DMS53 treated with DMSO at 0.1 percent for 48 hours (cell line): ENCODE results near the gene DPCD.

ENCODE experiments used
- DNase-seq: peaks from one replicate; lab custom pipeline; 2025; ENCODE audit not compliant: unreplicated experiment; lab: John Stamatoyannopoulos, UW

DPCD gene

DNA sequence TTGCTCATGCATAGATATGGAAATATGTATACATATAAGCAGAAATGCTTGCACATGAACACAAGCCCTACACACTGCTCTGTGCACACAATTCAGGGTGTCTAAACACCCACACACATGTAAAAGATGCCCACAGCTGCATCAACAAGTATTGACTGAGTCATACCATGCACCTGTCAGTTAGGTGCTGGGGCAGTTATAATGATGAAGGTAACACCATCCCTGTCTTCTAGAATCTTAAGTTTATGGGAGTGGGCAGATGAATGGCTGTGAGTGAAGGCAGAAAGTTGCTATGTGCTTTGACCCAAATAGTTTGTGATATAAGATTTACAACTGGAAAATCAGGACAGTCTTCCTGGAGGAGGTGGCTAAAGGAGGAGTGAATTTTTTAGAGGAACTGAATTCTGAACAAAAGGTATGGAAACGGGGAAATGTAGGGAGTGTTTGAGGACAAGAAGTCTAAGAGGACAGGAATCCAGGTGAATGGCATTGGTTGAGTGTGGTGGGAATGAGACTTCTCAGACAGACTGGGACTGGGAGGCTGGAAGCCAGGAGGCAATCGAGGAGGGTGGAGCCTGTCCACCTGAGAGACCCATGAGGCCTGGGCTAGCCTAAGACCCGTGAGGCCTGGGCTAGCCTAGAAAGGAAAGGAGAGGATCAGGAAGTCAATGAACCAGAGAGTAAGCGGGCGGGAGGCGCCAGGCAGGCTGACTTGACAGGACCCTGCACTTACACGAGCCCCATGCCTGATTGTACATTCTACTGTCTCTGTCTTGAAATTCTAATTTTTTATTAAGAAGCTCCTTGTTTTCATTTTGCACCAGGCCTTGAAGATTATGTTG lies 20.7 kb upstream of the DPCD start:
- no peak for DNase-seq

DNA sequence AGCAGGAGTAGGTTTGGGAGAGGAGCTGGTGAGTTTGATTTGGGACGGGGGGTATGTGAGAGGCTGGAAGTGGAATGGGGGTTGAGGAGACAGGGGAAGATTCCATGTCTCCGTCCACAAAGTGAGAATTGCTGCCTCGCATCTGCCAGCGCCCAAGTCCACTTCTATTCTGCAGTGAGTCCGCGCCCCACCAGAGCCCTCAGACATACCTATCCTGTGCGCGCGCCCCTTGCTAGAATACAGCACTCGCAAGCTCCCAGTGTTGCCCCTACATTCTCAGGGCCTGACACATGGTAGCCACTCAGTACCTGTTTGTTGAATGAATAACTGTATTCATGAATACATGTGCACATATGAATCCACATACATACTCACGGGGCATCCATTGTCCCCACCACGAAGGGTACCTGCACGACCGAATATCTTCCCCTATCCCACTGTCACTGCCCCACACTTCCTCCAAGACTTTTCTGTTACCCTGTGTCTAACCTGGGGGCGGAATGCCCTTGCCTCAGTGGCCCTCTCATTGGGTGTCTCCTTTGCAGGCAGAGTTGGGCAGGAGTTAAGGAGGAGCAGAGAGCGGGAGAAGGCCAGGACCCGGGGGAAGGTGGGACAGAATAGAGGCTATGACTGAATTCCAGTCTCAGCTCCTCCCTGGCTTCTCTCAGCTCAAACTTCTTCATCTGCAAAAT lies 19.9 kb upstream of the DPCD start:
- DNase-seq: no peak

DNA sequence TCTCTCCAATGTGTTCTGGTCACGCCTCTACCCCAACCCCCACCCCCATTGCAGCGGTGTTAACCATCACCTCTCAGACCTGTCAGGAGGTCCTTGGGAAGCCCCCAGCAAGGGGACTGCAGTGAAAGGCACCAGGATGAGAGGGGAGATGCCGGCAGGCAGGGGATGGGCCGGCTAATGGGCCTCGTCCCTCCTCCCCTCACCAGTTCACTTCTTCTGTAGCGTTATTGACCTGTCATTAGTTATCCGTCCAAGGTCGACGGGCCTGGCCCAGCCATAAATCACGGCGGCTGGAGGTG lies 18.8 kb upstream of the DPCD start:
- no peak for DNase-seq

DNA sequence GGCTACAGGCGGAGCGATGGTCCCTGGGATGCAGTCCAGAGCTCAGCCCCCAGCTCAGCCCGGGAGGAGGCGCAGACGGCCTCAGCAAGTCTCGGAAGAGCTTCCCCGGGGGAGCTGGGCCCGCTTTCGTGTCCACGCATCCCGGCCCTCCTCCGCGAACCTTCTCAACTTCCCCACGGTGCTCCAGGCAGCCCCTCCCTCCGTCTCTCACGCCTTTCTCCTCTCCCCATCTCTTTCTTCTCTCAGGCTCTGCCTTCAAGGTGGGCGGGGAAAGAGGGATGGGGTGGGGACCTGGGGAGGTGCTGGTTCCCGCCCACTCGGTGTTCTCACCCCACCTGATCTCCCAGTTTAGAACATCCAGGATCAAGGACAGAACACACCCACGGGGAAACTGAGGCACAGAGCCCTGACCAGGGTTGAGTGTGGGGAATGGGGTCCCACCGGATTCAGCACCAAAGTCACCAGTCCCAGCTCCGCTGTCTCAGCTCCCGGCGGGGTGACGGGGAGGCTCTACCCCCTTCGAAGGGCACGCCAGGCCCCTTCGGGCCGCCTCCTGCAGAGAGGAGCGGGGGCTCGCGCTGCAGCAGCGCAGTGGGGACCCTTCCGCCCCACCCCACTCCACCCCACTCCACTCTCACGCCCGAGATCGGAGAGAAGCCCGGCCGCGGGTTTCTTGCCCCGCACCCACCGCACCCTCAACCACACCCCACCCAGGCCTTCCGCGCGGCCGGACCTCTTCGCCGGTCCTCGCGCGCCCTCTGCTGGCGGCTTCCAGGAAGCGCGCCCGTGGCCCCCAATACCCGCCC lies 18.3 kb upstream of the DPCD start:
- DNase-seq: peak; percentile 50

DNA sequence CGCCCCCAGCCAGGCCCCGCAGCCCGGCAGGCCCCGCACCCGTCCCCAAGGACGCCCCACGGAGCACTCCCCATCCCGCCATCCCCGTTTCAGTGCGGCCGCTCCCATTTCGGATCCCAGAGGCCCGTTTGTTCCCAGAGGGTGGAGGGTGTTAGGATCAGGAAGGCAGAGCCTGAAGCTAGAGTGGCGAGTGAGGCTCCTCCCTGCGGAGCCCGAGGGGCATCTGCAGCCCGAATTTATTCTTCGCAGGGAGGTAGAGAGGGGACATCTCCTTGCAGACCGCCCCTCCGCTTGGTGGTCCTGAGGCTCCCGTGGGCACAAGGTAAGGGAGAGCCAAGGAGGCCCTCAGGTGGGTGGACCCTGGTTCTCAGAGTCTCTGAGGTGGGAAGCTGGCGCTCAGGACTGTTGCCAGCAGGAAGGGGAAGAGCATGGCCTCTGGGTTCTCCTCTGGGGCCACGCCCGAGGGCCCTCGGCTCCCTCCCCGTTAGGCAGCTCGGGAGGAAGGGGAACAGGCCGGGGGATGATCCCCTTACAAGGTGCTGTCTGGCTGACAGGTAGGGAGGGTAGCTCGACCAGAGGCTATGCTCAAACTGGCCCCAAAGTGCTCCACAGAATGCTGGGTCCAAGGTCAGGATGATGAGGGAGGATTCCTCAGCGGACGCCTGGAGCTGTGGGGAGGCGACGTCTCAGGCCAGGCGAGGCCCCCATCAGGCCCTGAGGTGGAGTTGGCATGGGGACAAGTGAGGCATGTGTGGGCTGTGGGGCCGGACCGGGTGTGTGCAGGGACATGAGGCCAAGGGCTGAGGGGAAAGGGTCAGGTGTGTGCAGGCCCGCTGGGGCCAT lies 17.5 kb upstream of the DPCD start:
- peak; percentile 50 for DNase-seq

DNA sequence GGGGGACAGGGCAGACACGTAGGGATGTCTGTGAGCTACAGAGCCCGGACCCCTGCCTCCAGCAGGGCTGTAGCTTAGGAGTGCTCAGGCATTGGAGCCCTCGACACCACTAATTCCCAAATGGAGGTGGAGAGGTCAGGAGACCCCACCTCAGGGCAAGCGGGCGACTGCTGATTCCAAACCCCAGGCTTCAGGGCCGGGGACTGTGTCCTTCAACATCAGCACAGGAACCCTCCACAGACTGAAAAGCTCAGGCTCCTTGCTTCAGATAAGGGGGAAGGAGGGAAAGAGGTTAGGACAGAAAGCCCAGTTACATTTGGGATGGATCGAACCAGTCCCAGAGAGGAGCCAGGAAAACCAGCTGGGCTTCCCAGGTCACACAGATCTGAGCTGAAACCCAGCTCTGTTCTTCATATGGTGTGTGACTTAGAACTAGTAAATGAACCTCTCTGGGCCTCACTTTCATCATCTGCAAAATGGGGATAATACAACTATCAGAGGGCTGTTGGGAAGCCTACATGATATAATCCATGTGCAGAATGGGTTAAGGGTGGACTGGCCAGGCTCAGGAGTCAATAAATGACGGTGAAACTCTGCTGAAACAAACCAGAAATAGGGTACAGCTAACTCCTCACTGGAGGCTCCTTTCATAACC lies 16.7 kb upstream of the DPCD start:
- DNase-seq: no peak

DNA sequence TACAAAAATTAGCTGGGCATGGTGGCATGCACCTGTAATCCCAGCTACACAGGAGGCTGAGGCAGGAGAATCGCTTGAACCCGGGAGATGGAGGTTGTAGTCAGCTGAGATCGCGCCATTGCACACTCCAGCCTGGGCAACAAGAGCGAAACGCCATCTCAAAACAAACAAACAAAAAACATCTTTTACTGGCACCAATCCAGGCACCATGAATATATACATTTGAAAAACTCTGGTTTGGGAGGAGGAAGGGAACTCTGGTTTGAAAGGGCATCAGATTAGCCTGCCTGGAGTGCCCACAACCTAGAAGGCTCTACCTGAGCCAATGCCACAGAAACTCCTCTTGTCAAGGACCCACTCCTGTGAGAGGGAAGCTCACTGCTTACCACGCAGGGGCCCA lies 16.0 kb upstream of the DPCD start:
- DNase-seq: no peak

DNA sequence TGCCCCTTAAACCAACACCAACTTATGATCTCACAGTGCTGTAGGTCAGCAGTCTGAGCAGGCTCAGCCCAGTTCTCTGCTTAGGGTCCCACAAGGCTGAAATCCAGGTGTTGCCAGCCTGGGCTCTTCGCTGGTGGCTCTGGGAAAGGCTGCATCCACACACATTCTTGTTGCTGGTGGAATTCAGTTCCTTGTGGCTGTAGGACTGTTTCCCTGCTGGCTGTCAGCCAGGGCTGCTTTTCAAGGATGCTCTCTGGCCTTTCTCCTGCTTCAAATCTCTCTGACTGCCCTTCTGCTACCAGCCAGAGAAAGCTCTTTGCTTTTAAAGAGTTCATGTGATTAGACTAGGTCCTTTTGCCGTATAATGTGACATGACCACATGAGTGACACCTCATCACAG lies 15.3 kb upstream of the DPCD start:
- no peak for DNase-seq

DNA sequence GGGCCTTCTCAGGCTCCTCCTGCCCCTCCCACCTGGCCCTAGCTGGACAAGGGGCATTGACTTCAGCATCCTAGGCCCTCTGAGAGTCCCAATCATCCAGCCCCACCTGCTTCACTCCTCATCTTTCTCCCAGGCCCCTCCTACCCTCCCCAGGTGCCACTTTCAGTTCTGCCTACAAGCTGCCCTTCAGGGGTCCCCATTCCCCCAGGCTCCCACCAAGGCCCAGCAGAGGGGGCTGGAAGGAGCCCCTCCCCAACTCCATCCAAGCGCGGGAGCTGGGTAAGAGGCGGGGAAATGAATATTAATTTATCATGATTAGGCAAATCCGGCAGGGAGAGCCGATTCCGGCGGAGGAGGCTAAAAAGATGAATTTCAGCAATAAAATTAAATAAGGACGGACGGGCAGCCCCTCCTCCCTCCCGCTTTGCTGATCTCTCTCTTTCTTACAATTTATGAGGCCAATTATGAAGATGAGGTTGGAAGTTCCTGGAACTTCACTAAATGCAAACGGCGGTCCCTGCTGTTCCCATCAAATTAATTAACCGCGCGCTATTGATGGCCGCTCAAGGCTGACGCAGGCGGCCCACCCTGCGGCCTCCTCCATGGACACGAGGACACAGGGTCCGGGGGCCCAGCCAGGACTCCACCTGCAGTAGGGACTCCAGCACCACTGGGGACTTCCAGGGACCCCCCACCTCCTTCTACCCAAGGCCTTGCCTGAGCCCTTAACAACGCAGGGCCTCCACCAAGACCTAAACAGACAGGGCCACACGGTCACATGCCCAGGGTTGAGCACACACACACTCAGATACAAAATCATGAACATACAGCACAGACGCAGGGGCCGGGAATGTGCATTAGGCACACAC lies 14.0 kb upstream of the DPCD start:
- no peak for DNase-seq

DNA sequence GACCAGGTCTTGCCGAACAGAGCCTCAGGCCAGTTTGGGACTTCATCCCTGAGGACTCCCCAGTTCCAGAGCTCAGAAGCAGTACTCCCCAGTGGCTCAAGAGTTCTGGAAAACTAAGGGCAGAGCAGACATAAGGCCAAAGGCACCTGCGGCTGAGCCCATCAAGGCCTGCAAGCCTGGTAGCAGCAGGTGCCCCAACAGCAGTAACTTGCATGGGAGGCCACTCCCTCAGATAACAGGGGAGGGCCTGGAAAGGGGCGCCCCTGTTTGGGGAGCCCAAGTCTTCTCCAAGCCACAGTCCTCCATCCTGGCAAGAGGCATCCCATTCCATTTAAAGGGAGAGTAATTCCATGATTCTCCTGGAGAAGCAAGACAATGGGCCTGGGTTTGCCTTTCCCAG lies 13.0 kb upstream of the DPCD start:
- no peak for DNase-seq

DNA sequence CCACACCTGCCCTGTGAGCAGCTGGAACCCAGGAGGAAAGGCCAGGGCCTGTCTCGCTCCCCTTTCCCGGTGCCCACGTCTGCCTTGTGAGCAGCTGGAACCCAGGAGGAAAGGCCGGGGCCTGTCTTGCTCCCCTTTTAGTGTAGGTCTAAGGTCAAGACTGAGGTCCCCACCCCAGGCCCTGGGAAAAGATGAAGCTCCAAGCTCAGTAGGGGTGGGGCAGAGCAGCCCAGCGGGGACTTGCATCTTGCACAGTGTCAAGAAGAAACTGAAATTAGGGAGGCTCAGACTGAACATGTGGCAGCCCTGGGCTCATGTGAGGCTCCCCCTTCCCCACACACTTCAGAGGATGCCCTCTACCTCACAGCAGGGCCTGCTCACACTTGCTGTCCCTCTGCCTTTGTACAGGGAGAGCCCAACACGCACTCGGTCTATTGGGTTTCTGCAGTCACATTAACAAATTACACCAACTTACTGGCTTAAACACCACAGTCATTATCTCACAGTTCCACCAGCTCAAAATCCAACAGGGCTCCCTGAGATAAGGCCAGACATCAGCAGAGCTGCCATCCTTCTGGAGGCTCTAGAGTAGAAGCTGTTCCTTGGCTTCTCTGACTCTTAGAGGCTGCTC lies 12.4 kb upstream of the DPCD start:
- no peak for DNase-seq

DNA sequence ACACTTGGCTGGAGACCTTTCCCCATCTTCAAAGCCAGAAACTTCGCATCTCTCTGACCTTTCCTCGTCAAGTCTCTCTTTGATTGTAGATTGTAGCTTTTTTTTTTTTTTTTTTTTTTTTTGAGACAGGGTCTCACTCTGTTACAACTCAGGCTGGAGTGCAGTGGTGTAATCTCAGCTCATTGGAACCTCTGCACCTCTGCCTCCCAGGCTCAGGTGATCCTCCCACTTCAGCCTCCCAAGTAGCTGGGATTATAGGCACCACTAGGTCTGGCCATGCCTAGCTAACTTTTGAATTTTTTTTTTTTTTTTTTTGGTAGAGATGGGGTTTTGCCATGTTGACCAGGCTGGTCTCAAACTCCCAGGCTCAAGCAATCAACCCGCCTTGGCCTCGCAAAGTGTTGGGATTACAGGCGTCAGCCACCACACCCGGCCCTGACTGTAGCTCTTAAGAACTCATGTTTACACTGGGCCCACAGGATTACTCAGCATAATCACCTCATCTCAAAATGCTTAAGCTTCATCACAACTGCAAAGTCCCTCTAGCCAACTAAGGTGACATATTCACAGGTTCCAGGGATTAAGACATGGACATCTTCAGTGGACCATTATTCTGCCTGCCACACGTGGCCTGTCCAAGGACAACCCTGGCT lies 11.8 kb upstream of the DPCD start:
- no peak for DNase-seq

DNA sequence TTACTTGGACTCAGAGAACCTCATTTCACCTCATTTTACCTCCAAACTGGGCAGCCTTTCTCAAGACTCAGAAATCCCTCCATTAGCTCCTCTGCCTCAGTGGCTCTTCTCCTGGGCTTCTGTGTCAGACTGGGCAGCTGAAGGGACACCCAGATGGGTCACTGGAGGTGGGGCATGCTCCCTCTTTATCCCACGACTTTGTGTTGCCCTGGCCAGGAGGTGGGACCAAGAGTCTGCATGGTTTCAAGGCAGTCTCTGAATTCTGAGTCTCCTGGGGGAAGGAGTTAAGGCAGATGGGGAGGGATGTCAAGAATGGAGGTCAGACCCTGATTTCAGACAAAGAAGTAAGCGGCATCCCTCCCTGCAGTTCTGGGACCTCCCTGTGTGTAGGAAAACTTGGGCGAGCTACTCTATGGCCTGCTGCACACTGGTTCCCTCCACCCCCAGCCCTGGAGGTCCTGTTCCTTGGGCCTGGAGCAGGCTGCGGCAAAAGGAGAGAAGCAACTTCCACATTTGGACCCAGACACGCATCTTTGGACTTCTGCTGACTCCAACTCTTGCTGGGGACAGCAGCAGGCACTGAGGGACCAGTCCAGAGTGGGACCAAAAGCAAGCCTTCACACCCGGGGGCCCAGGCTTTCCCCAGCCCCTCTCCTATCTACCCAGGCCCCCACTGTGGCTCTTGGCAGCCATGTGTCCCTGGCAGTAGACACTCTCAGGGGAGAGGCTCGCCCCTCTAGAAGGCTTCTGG lies 10.8 kb upstream of the DPCD start:
- DNase-seq: no peak

DNA sequence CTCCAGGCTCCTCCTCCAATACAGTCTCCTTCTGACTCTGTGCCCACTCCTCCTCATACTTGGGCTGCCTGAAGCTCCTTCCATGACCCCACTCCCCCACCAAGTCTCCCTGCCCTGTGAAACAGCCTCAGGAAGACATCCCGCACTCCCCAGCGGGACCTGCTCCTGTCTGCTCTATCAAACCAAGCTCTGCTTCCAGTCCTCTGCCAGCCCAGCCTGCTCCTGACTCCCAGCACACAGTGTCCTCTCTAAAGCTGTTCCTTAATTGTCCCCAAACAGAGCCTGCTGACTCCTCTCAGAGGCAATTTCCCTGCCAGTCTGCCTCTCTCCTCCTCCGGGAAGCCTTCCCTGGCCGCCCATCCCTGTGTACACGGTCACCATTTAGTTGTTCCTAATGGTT lies 9.9 kb upstream of the DPCD start:
- DNase-seq: no peak

DNA sequence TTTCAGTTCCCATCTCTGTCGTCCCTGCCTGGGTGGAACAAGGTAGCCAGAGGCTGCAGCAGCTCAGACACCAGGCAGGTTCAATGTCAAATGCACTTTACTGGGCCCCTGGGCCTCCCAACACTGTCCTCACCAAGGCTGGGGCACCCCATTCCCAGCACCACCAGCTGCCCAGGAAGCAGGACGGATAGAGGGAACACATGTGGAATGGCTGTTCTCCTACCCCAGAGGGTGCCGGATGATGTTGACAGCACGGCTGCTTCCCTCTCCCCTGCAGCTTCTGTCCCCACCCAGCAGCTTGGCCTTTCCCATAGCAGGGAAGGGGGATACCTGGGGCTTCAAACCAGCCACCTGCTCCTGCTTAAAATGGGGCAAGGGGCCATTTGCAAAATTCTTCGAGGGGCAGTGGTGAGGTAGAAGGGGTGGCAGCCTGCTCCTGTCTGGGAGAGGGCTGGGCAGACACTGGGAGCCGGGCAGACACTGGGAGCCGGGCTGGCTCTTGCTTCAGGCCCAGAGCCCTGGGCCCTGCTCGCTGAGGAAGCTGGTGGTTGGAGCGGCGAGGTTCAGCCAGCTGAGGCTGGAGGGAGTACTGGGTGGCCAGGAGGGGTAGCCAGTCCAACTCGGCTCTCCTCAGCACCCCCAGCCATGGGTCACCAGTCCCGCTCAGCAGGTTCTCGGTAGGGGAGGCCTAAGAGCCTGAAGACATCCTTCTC lies 9.2 kb upstream of the DPCD start:
- DNase-seq: no peak

DNA sequence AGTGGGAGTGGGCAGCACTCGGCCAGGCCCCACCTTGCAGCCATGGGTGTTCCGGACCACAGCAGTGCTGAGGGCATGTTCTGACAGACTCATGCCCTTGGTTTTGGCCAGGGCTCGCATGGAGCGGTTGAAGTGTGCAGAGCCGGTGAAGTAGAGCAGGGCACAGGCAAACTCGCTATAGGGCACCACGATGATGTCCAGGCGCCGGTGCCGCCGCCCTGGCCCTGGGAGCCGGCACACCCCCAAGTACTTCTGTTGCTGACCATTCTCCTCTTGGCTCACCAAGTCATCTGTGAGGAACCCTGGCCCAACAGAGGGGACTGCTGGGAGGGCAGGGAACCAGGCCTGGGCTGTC lies 8.6 kb upstream of the DPCD start:
- no peak for DNase-seq
